GM19328 (cell line): ENCODE results near the gene AGAP2.
"Not testable (repeated sequence)": the region's sequence is repeated elsewhere in the genome, so short reads cannot be mapped to it uniquely, and the experiment has no call there.

Experiments
- ATAC-seq: cut with Tn5 transposase; IDR thresholded peaks from one replicate; pipeline ENCODE4 v1.9.1; 2021; ENCODE audit warnings: mild to moderate bottlenecking, moderate library complexity; ENCODE audit not compliant: unreplicated experiment

Gene AGAP2

DNA sequence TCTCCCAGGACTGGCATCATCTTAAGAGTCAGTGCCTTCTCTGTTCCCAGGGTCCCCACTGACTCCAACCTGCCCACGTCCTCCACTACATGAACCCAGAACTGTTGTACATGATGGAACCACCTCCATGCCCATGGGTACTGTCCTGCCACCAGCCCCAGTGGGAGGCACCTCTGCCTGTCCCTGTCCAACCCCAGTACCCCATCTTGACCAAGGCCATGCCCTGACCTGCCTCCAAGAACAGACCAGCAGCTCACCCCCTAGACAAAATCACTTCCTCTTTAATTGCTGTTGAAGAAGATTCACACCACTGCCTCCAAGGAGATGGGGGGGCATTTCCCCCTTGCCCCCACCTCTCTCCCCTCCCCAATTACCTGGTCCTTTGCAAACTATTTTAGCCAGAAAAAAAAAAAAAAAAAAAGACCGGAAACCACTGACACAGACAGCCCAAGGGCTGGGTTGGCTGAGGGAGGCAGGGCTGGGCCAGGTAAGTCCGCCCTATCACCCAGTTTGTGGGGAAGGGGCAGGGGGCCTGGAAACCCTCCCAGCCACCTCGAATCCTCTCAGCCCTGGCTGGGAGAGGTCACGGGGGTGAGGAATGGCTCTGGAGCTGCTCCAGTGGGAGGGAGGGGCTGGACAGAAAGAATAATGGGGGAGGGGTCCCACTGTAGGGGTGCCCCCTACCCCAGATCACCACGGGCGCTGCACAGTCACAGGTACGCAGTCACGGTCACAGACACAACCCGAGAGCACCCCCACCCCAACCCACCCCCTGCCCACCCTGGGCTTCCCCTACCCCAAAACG, 13.4 kb downstream of the AGAP2 start:
- no peak for ATAC-seq

DNA sequence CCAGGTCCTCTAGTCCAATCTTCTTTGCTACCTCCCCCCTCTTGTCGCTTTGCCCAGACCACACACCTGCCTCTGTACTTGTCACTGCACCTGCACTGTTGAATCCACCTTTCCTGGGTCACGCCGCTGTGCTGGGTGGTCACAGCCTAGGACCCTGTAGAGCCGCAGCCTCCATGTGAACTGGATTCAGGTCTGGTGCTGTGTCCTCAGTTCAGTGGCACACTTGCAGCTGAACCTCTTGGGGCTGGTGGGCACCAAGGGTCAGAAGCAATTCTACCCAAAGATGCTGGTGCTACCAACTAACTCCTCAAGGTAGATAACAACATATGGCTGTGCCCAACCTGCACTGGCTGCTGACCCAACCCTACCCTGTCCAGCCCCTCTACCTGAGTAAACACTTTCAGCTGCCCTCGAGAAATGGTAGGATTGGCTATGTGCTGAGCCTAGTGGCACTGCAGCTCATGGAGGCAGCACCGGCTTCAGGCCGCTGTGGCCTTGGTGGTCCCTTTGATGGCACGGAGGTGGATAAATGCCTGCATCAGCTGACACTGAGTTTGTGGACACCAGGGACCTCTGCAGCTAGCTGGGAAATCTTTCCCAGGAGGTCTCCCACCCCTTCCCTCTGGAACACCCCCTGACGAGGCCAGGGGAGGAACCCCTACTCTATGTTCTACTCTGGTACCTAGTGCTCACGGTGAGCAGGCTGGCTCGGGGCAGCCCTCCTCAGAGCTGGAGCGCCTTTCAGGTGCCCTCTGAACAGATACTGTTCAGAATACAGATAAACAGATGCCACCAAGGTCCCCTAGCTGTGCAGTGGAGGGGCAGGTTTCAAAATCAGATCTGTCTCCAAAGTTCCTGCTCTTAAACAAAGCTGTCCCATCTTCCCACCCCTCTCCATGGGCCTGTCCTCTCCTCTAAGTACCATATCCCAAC, 14.3 kb downstream of the AGAP2 start:
- no peak for ATAC-seq

- no peak for ATAC-seq
Observed at GRCh38 chr12:57723630-57723962, 14.9 kb downstream of the AGAP2 start.

DNA sequence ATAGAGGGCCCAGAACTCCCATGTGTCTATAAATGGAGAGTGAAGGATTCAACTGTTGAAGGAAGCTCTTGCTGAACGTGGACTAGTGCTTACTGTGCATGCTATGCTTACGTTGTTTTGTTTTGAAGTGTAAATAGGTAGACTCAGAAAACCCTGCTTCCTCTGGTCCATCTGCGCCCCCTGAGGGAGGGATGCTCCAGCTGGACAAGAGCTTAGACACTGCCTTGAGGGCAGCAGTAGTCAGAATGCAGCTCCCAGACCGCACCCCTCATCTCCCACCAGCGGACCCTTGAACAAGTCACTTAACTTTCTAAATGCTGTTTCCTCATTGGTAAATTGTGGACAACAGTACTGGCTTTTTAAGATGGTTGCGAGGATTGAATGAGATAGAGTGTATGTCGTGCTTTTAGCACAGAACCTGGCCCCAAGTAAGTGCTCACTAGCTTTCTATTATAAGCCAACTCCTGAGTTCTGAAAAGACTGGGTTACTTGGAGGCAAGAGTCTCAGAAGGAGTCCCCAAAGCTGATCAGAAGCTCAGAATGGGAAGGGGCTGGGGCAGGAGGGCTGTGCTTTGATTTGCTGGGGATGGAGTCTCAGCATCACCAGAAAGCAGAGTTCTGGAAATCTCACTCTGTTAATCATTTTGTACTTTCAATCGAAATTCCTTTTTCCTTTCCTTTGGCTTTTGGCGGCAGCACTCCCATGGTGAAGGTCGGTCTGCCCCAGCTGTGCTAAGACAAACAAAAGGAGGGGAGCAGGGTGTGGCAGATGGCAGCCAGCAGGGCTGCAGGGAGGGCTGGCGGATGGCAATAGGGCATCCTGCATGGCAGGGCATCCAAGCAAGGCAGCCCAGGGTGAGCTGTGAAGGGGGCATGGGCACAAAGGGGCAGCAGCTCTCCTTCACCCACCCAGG, 15.6 kb downstream of the AGAP2 start:
- no peak for ATAC-seq

DNA sequence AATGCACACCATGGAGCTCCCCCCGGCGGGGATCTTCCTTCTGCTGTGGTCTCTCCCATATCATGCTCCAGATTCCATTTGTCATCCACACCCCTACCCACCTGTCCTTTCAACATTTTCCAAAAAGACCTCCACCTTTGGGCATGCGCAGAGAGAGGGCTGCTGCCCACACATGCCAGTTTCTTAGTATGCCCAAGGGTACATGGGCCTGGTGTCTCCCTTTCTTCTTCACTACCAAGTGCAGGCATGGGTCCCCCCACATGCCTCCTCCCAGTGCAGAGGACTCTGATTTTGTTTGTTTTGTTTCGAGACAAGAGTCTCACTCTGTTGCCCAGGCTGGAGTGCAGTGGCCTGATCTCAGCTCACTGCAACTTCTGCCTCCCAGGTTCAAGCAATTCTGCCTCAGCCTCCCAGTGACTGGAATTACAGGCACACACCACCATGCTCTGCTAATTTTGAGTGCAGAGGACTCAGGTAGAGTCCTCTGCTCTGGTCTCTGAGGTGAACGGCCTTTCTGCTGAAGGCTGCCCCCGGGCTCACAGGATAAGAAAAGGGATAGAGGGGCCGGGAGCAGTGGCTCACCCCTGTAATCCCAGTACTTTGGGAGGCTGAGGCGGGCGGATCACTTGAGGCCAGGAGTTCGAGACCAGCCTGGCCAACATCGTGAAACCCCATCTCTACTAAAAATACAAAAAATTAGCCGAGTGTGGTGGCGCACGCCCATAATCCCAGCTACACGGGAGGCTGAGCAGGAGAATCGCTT, 16.5 kb downstream of the AGAP2 start:
- not testable (repeated sequence) for ATAC-seq

DNA sequence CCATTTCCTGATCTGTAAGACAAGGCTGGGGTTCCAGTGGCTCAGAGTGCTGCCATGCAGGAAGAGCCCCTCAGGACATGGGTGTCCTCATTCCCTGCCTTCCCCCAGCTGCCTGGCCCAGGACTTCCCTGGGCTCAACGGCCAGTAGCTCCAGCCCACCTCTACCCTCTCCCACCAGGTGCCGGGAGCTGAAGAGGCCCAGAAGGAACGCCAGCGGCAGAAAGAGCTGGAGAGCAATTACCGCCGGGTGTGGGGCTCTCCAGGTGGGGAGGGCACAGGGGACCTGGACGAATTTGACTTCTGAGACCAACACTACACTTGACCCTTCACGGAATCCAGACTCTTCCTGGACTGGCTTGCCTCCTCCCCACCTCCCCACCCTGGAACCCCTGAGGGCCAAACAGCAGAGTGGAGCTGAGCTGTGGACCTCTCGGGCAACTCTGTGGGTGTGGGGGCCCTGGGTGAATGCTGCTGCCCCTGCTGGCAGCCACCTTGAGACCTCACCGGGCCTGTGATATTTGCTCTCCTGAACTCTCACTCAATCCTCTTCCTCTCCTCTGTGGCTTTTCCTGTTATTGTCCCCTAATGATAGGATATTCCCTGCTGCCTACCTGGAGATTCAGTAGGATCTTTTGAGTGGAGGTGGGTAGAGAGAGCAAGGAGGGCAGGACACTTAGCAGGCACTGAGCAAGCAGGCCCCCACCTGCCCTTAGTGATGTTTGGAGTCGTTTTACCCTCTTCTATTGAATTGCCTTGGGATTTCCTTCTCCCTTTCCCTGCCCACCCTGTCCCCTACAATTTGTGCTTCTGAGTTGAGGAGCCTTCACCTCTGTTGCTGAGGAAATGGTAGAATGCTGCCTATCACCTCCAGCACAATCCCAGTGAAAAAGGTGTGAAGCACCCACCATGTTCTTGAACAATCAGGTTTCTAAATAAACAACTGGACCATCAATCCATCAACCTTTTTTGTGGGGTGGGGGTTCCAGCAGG, 17.6 kb downstream of the AGAP2 start:
- ATAC-seq: no peak

- no peak for ATAC-seq
Observed at GRCh38 chr12:57719777-57720605, 18.6 kb downstream of the AGAP2 start.

GRCh38 chr12:57718641-57719528, 19.7 kb downstream of the AGAP2 start:
- no peak for ATAC-seq

- no peak for ATAC-seq
Observed at GRCh38 chr12:57717846-57718640, 20.5 kb downstream of the AGAP2 start.

DNA sequence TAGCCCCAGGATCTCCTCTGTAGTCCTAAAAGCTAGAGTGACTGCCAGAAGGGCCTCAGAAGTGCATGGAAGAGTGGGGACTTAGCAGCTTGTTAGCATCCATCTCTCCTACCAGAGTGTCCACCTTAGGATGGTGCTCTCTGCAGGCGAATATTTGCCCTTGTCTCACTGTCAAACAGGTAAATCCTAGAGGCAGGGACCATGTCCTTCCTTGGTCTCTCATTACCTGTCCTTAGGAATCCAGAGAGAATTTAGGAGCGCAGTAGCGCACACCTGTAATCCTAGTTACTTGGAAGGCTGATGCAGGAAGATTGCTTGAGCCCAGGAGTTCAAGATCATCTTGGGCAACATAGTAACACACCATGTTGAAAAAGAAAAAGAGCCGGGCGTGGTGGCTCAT, 21.4 kb downstream of the AGAP2 start:
- ATAC-seq: no peak

- no peak for ATAC-seq
Observed at GRCh38 chr12:57716305-57716704, 22.2 kb downstream of the AGAP2 start.

DNA sequence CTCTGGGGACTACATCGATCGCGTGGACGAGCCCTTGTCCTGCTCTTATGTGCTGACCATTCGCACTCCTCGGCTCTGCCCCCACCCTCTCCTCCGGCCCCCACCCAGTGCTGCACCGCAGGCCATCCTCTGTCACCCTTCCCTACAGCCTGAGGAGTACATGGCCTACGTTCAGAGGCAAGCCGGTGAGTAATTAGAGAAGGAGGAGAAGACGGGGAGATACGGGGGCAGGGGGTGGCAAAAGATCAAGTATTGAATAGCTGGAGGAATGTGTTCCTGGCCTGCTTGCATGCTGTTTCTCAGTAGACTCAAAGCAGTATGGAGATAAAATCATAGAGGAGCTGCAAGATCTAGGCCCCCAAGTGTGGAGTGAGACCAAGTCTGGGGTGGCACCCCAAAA, 22.8 kb downstream of the AGAP2 start:
- no peak for ATAC-seq

GRCh38 chr12:57715036-57715748, 23.4 kb downstream of the AGAP2 start:
- not testable (repeated sequence) for ATAC-seq

- ATAC-seq: no peak
Observed at GRCh38 chr12:57713209-57713608, 25.3 kb downstream of the AGAP2 start.

DNA sequence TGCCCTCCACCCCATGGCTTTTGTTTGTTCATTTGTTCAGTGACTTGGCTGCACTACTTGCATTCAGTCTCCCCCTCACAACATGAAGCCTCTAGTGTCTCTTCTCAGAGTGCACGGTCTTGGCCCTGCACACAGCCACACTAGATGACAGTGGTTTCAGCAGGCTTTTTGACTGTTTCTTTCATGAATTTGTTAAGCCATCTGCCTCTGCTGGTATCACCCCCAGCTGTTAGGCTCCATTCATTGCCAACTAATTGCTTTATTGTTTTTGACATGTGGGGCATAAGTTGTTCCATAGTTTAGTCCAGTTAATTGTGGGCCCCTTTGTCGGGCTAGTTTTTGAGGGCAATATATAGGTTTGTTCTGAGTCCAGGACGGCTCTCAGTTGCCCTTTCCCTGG, 25.8 kb downstream of the AGAP2 start:
- ATAC-seq: no peak

GRCh38 chr12:57708296-57708695, 30.2 kb downstream of the AGAP2 start:
- ATAC-seq: no peak
